HG03039 (cell line): Measurements from ENCODE around the gene TRMT1L.
A peak's percentile ranks its signal among the peaks of the same experiment; 100 is the strongest.
"Not testable (repeated sequence)": the region's sequence is repeated elsewhere in the genome, so short reads cannot be mapped to it uniquely, and the experiment has no call there.

Source experiments
- ATAC-seq: cut with Tn5 transposase; IDR thresholded peaks from one replicate; pipeline ENCODE4 v1.9.1; 2021; ENCODE audit warnings: mild to moderate bottlenecking, moderate library complexity; ENCODE audit not compliant: unreplicated experiment

TRMT1L gene

GRCh38 chr1:185156854-185157598 lies at the start of gene TRMT1L, which contains the start of gene SWT1:
TSS of gene TRMT1L (minus strand) at chr1:185156953. CDS start at chr1:185156712, 241 bp downstream.
TSS of gene SWT1 (plus strand) at chr1:185157167. CDS start at chr1:185160842, 3,675 bp downstream.
- ATAC-seq, result peak; percentile 94

- ATAC-seq, result no peak
These were observed 44.1 kb upstream of the TRMT1L start for GRCh38 chr1:185200889-185201288.

DNA sequence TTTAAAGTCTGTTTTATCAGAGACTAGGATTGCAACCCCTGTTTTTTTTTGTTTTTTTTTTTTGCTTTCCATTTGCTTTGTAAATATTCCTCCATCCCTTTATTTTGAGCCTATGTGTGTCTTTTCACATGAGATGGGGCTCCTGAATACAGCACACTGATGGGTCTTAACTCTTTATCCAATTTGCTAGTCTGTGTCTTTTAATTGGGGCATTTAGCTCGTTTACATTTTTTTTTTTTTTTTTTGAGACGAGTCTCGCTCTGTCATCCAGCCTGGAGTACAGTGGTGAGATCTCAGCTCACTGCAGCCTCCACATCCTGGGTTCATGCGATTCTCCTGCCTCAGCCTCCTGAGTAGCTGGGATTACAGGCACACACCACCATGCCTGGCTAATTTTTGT lies 42.0 kb upstream of the TRMT1L start:
- not testable (repeated sequence) for ATAC-seq

DNA sequence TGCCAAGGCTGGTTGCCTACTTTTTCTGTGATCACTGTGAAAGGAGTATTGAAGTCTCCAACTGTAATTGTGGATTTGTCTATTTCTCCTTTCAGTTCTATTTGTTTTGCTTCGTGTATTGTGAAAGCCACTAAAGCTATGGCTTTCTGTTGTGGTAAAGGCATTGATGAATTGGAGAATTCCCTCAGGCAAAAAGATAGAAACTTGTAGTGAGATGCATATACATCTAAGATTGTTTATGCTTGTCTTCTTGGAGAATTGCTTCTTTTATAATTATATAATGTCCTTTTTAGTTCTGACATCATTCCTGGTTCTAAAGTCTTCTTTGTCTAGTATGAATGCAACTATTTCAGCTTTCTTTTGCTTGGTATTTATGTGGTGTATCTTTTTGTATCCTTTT lies 37.0 kb upstream of the TRMT1L start:
- no peak for ATAC-seq

DNA sequence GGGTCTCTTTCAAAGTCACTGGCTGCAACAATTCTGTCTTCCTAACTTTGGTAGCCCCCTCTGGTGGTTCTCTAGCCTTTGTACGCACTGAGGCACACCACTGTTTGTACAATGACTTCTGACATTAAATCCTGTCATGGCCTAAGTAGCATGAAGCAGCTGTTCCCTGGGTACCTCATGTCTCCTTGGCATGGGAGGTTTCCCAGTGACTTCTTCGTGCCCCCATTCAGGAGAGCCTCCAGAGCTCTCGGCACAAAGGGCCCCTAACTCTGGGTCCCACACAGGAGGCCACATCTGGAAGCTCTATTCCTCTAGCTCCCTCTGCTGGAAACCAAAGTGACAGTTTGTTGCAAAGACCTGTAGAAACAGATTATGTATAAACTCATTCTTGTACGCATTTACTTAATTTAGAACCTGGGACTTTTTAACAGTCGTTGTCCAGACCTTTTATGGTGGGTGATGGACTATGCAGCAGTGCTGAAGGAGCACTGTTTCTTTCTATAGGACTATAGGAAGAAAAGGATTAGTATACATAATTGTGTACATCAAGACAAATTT lies 13.6 kb upstream of the TRMT1L start:
- peak; percentile 78 for ATAC-seq

DNA sequence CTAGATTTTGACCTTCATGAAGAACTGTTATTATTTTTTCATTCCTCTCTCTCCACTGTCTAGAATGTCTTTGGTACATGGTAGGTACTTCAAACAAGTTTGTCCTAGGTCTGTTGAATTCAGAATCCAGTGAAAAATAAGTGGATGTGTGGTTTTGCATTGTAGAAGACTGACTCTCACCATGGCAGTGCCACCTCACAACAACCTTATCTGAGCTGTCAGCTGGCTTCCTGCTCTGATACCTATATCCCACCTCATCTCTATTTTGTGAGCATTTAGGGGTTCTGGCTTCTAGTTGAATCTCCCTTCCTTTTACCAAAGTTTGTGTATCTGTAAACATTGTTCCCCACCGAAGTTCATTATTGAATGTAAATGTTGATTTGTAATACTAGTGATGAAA lies 9.4 kb upstream of the TRMT1L start:
- ATAC-seq, result no peak

- ATAC-seq, result no peak
These were observed 5.7 kb upstream of the TRMT1L start for GRCh38 chr1:185162491-185162890.

DNA sequence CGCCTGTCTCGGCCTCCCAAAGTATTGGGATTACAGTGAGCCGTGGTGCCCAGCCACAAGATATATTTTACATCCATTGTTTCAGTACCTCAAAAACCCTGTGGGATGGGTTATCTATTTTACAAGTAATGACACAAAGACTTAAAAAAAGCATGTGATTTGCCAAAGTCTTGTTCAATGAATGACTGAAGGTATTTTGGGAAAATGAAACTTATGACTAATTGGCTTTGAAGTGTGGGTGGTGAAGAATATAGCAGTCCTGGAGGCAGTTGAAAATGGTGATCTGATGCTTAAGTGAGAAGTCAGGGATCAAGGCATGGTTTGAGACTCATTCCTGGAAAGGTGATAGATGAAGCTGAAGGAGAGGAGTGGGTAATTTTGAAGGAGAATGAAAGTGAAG lies 3.2 kb upstream of the TRMT1L start:
- ATAC-seq, result no peak

GRCh38 chr1:185158800-185159199 lies 2.0 kb upstream of the TRMT1L start:
- no peak for ATAC-seq

DNA sequence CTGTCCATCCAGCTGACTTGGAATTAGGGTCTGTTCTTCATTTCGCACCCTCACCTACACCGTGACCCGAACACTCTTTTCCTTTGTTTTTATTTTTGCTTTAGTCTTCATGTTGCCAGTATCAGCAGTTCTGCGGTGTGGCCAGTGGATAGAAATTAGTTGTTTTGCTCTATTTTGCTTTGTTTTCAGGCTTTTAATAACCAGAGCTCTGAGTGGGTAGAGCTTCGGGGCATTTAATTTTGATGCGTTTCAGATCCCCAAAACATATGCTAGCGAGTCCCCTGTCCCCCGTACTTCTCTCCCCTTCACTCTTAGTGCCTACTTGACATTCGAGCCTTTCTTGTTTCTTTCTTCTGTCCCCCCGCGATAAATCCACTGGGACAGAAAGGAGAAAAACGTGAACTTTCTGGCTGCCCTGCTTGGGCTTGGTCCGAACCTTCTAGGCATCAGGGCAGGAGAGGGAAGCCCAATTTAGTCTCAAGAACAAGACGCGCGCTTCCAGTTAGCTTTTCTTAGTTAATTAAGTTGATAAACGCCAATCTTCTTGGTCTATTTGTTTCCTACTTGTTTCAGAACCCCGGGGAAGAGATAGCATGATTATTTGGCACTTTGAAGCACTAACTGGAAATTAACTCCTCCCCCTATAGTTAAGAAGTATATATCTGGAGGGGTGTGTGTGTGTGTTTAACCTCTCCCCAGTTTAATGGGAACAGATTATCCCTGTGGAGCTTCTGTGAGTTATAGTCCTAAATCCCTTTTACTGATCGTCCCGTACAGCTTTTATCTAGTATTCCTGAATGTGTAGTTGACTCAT lies 1.1 kb upstream of the TRMT1L start:
- no peak for ATAC-seq

DNA sequence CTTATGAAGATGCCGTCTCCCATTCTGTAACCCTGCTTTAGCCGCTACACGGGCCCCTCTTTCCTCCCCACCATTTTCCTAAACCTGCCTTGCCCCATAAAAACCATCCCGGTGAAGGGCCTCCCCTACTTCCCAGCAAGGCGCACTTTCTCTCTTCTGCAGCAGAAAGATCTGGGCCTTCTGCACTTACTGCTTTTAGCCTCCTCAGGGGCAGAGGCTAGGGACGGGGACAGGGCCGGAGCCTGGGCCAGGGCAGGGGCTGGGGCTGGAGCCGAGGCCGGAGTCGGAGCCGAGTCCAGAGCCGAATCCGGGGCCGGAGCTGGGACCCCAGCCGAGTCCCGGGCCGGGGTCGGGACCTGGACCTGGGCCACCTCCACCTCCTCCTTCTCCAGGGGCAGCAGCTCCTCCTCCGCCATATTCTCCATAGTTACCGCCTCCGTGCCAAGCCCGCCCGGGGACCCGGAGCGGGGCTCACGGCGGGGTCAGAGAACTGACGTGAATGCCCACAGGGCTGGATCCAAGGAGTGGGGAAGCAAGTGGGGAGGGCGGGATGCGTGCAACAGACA lies 382 bp downstream of the TRMT1L start:
- ATAC-seq, result peak; percentile 23

DNA sequence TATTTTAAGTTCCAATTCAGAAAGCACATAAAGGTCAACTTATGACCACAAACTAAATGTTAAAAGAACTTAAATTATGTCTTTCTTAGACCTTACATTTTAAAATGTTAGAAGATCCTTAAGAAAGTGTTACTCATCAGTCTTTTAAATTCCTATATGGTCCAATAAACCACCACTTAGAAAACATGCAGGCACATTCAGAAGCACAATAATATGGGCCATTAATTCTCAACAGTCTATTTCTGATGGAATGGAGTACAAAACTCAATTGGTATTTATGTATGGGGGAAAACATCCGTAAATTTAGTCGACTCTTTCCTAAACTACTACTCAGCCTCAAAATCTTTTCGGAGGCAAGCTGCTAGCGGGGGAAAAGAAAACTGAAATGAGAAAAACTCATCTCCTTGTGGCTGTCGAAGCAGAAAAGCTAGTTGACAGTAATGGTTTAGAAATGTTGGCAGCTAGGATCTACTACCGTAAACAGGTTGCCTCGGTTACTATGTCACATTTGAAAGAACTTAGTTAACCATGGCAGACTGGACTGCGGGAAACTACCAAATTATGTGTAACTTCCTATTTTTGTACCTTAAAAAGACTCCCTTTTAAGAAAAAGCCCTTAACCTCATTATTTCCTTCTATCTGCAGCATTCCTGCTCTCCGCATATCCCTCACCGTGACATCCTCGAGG lies 1.0 kb downstream of the TRMT1L start:
- ATAC-seq, result no peak

GRCh38 chr1:185154912-185155513 lies 1.7 kb downstream of the TRMT1L start:
- ATAC-seq, result no peak

DNA sequence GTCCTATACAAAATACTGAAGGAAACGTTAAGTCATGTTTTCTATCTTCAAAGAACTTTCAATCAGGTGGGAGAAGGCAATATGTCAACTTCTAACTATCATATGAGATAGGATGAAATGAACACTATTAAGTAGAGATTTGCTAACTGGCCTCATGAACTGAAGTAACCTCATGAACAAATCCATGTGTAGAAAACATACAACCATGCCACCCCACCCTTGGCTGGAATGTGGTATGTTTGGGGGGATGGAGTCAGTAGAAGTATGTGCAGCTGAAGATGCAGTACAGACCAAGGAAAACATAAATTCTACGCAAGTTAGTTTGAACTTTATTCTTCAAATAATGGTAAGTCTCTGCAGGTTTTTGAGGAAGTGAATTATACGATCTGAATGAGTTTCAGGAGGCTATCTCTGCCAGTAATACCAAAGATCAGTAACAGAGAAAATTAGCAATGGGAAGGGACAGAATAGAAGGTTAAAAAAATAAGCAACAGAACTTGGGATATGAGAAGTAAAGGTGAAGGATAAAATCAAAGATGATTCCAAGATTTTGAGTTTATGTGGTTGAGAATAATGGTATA lies 4.5 kb downstream of the TRMT1L start:
- no peak for ATAC-seq

DNA sequence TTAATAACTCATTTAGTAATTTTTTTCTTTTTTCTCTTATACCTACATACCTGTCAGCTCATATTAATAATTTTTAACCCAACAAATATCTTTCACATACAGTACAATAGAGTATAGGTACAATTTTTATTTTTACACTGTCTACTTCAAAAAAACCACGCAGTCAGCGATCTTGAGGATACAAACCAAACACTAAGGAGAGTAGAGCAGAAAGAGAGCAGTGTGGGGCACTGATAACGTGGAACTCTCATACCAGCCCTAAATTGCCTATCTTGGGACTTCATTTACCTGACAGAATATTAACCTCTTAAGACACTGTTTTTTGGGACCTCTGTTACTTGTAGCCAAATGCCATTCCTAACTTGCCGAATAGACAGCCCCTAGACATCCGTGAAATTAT lies 5.5 kb downstream of the TRMT1L start:
- no peak for ATAC-seq

- no peak for ATAC-seq
These were observed 12.5 kb downstream of the TRMT1L start for GRCh38 chr1:185144233-185144632.

GRCh38 chr1:185139246-185139645 lies 17.5 kb downstream of the TRMT1L start:
- no peak for ATAC-seq

DNA sequence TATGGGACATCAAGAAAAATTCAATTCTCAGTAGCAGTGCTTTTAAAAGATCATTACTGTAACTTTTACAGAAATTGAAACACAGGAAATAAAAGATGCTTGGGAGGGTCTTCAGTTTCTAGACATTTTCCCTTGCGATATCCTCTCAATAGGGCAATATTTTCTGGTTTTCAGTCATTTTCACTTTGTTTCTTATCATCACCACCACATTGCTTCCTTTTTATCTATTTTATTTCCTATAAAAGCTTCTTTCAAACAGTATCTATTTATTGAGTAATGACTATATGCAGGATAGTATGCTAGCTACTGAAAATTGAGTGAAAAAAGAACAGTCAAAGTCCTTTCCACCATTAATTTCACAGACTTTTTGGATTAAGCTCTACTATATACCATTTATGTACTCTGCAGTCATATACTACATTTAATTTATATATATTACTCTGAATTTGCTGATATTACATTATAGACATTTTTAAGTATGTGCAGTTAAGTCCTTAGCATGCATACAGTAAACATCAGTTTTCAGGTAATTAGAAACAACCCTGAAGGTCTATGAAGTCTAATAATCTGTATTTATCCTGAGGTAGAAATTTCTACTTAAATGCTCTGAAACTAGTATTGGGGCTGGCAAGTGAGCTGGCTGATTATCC lies 18.7 kb downstream of the TRMT1L start:
- no peak for ATAC-seq

- ATAC-seq, result no peak
These were observed 24.2 kb downstream of the TRMT1L start for GRCh38 chr1:185132534-185132933.

DNA sequence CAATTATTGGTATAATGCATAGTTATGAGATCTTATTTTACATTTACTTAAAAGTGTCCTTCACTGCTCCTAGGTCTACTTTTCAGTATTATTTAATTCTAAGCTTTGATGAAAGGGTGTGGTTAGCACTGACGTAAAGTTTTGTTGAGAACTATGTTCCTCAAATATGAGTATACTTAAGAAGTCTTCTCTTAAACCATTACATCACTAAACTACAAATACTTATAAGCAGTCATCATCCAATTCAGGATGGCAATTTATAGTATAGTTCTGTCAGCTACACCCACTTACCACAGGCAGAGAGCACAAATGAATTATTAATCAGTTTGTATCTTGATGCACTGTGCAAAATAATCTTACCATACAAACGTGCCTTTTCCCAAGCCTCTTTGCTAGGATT lies 27.0 kb downstream of the TRMT1L start:
- ATAC-seq, result no peak
